Heart right ventricle (tissue), 16 donors: ENCODE measurements around the gene KRI1. TPM values are rescaled to one million over a fixed set of nuclear protein-coding genes. Genes with fewer than 3 reads are reported as not detected.
A peak's percentile ranks its signal among the peaks of the same experiment; 100 is the strongest.
"Not testable (repeated sequence)": the region's sequence is repeated elsewhere in the genome, so short reads cannot be mapped to it uniquely, and the experiment has no call there.

ENCODE experiments used
- ATAC-seq, 8 donors: fragments of 200-7000 bp; cut with Tn5 transposase; one replicate each; pipeline ENCODE4 v1.9.1; 2020; ENCODE audit warnings: mild to moderate bottlenecking in 8 of 8, moderate library complexity in 8 of 8, moderate number of reproducible peaks in 1 of 8
- DNase-seq, 2 donors: peaks; one replicate each; pipeline ENCODE4 v3.0.0-alpha.2; 2020
- H3K27ac ChIP-seq, 10 donors: fragments of 200-600 bp; sonication (generic) in 2 of 10; one replicate each; pipeline versions ENCODE4 v1.5.0 to v1.8.0; 2020 to 2022; ENCODE audit warnings: mild to moderate bottlenecking in 3 of 10
- H3K27me3 ChIP-seq, 7 donors: fragments of 200-600 bp; one replicate each; pipeline ENCODE4 v1.8.0; 2021 to 2022; ENCODE audit warnings: mild to moderate bottlenecking in 2 of 7
- H3K36me3 ChIP-seq, 9 donors: fragments of 200-600 bp; sonication (generic) in 1 of 9; one replicate each; pipeline versions ENCODE4 v1.5.0 to v1.8.0; 2020 to 2022; ENCODE audit warnings: mild to moderate bottlenecking in 2 of 9
- H3K4me1 ChIP-seq, 9 donors: fragments of 200-600 bp; sonication (generic) in 1 of 9; one replicate each; pipeline versions ENCODE4 v1.5.0 to v1.8.0; 2020 to 2022; ENCODE audit warnings: mild to moderate bottlenecking in 4 of 9
- H3K4me3 ChIP-seq, 10 donors: fragments of 200-600 bp; sonication (generic) in 2 of 10; one replicate each; pipeline versions ENCODE4 v1.5.0 to v1.8.0; 2020 to 2022; ENCODE audit warnings: mild to moderate bottlenecking in 7 of 10, moderate library complexity in 2 of 10
- H3K9me3 ChIP-seq, 11 donors: fragments of 200-600 bp in 10 of 11; sonication (generic) in 2 of 11; one replicate each; pipeline versions ENCODE4 v1.5.0 to v1.8.0; 2013 to 2022; ENCODE audit warnings: mild to moderate bottlenecking in 2 of 11, control low read depth in 1 of 11, moderate library complexity in 1 of 11
- WGBS, 2 donors: extraction: QIAGEN DNeasy Blood & Tissue Kit; methylation state at CpG; one replicate each; pipeline ENCODE4 v1.1.7; 2013; ENCODE audit warnings: inconsistent platforms in 1 of 2; 5-methylcytosine and 5-hydroxymethylcytosine counted together
- intact Hi-C, 10 donors: fragments of 100-400 bp; cut with DNase I; formaldehyde crosslinking; loops; one replicate each; pipeline versions ENCODE4 v1.11.1 to v1.14.2; 2022
- polyA plus RNA-seq, 2 donors: library from polyadenylated mRNA; stranded (reverse); fragments of 200-250 nt; gene quantifications; one replicate each; pipeline ENCODE4 v1.2.3, GENCODE V29; 2013
- total RNA-seq, 10 donors: library from RNA; stranded (reverse); fragmentation: NEBNext Ultra II Directional in 3 of 10; extraction: Animal tissue kit (Norgen Biotek cat#: 25700) in 3 of 10; gene quantifications; one replicate each; pipeline versions ENCODE4 v1.2.1 to v1.2.4, GENCODE V29; 2021 to 2023
- TF ChIP-seq, protein P1 (sequence below), 9 donors: fragments of 200-600 bp; sonication (generic) in 2 of 9; IDR thresholded peaks; one replicate each; pipeline versions ENCODE4 v1.5.0 to v1.8.0; 2021 to 2022; ENCODE audit warnings: antibody characterized with exemption in 9 of 9, mild to moderate bottlenecking in 5 of 9, moderate library complexity in 1 of 9
- donor health status: Arrhythmogenic right ventricular cardiomyopathy.
- donor health status: ischemic (EF 13 %, LVEDD 7.1; RV severe dilation, severe dysfunction).
- donor health status: healthy with polysubstance abuse.
- donor health status: DM: no; HTN: yes; CAD: no.
- donor health status: DM: no; HTN: no; CAD: no.
- donor health status: ischemic (EF 25% LVEDD 6.9; RV normal size, moderate dysfunction).
- donor health status: ischemic (EF 25% LVEDD 5.7; RV mildly dilated, moderate dysfunction).
- donor health status: healthy.
- donor health status: DM: yes; HTN: yes; CAD: no.
- donor health status: Ischemic cardiomyopathy.
- donor health status: ischemic (EF 35%, LVEDD 5.7; RV mildly dilated, moderate dysfunction).
- donor health status: nonischemic (EF 11% LVEDD 7.7; RV severe dilation, severe dysfunction).
- donor health status: DM: yes; HTN: yes; CAD: no.
- donor health status: PGD.
- donor health status: ischemic (EF 29% LVEDD 5.4; RV normal size, mild dysfunction).
- donor health status: nonischemic (EF 23%, LVEDD 6.1; RV moderate dilation, normal function).

Gene KRI1
- total and polyA plus RNA-seq, 12 donors = 8.4 to 17.5 (median 10.7) TPM

DNA sequence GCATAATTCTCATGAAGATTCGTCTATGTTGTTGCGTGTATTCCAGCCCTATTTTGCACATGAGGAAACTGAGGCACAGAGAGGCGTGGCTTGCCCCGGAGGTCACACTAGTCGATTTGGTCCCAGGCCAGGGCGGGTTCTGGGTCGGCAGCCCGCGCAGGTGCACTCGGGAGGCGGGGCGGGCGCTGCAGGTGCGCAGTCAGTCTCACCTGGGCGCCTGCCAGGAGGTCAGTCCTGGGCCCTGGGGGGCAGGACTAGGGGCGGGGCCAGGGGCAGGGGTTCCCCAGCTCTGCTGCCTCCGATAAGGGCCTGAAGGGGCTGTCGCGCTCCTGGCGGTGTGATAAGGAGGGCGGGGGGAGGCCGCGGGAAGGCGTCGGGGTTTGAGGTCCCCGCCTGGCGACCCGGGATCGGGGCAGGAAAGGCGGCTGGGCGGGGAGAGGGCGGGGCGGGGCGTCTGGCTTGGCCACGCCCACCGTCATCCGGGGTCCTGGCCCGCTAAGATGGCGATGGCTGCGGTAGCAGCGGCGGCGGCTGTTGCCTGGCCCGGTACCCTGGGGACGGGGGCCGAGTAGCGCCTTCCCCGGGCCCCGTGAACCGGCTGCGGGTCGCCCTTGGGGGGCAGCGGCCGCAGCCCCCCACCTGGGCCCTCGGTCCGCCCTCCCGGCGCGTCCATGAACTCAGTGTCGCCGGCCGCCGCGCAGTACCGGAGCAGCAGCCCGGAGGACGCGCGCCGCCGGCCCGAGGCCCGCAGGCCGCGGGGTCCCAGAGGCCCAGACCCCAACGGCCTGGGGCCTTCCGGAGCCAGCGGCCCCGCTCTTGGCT lies 22.2 kb downstream of the KRI1 start, which contains the start of gene ATG4D:
TSS of gene ATG4D (plus strand) at position 485 of the 822 bp plus-strand sequence. CDS start at position 672, 187 bp downstream.
- WGBS, 2 donors = 1% methylated on average over 48 to 79 of the region's 79 CpGs
- H3K4me3 ChIP-seq = peak within 1 kb of the TSS; percentile 75 to 99 (median 94)
- DNase-seq (peak; percentile 73 to 83), ATAC-seq (peak; percentile 89 to 96 (median 92))
- peaks cover 0 to 33% (median 14%) of the 10 kb centered on the region in 9 donors for H3K36me3 ChIP-seq
- peaks cover 6 to 33% (median 17%) of the 10 kb centered on the region in 9 donors for H3K4me1 ChIP-seq
- intact Hi-C loops = loop anchor here in 2 of 10 donors (5.0 kb wide), 2 partner anchors 36 to 41 kb away; partner anchors contain the start of gene KEAP1 (in 1 of the 2)
- H3K9me3 ChIP-seq = no peaks in the 10 kb centered on the region
- H3K27ac ChIP-seq = peak within 1 kb of the TSS; percentile 79 to 99 (median 94)
- TF ChIP-seq, protein P1, sequence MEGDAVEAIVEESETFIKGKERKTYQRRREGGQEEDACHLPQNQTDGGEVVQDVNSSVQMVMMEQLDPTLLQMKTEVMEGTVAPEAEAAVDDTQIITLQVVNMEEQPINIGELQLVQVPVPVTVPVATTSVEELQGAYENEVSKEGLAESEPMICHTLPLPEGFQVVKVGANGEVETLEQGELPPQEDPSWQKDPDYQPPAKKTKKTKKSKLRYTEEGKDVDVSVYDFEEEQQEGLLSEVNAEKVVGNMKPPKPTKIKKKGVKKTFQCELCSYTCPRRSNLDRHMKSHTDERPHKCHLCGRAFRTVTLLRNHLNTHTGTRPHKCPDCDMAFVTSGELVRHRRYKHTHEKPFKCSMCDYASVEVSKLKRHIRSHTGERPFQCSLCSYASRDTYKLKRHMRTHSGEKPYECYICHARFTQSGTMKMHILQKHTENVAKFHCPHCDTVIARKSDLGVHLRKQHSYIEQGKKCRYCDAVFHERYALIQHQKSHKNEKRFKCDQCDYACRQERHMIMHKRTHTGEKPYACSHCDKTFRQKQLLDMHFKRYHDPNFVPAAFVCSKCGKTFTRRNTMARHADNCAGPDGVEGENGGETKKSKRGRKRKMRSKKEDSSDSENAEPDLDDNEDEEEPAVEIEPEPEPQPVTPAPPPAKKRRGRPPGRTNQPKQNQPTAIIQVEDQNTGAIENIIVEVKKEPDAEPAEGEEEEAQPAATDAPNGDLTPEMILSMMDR (IDR thresholded peaks at IDR 0.05) = peak in 1 of 9 donors; percentile 16
- H3K27me3 ChIP-seq = peaks cover 0 to 3% (median 0%) of the 10 kb centered on the region in 7 donors

DNA sequence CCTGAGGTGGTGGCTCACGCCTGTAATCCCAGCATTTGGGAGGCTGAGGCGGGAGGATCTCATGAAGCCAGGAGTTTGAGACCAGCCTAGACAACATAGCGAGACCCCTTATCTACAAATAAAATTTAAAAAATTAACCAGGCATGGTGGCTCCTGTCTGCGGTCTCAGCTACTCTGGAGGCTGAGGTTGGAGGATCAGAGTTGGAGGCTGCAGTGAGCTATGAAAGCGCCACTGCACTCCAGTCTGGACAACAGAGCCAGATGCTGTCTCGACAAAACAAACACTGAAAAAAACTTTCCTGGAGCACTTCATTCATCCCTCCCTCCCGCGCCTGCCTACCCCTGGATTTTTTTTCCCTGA lies 22.8 kb downstream of the KRI1 start:
- H3K27me3 ChIP-seq = peaks cover 0 to 7% (median 0%) of the 10 kb centered on the region in 7 donors
- peak overlapping the region; percentile 75 to 99 (median 94) for H3K4me3 ChIP-seq
- H3K4me1 ChIP-seq = peaks cover 6 to 33% (median 17%) of the 10 kb centered on the region in 9 donors
- H3K36me3 ChIP-seq = peaks cover 0 to 27% (median 8%) of the 10 kb centered on the region in 9 donors
- H3K9me3 ChIP-seq = no peaks in the 10 kb centered on the region
- intact Hi-C loops = loop anchor here in 2 of 10 donors (5.0 kb wide), 2 partner anchors 36 to 41 kb away; partner anchors contain the start of gene KEAP1 (in 1 of the 2)
- ATAC-seq (no peak), DNase-seq (no peak)
- peak overlapping the region in 6 of 10 donors; percentile 87 to 99 (median 95) for H3K27ac ChIP-seq
- 61 to 64% methylated on average over 8 of the region's 8 CpGs for WGBS, 2 donors
- TF ChIP-seq, protein P1 (IDR thresholded peaks at IDR 0.05) = no peak

DNA sequence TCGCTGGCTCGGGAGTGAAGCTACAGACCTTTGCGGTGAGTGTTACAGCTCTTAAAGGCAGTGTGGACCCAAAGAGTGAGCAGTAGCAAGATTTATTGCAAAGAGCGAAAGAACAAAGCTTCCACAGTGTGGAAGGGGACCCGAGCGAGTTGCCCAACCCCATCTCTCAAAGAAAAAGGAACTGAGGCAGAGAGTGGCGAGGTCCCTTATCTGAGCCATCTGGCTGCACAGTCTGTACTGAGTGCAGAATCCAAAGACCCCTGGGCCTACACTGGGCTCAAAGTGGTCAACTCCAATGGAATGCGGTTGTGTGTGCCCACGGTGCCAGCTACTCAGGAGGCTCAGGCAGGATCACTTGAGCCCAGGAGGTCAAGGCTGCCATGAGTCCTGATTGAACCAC lies 26.8 kb downstream of the KRI1 start:
- H3K27me3 ChIP-seq, H3K4me3 ChIP-seq, intact Hi-C loops, H3K9me3 ChIP-seq, H3K36me3 ChIP-seq, ATAC-seq, DNase-seq, H3K27ac ChIP-seq: not testable (repeated sequence)
- WGBS, 2 donors = 79 to 85% methylated on average over 9 of the region's 9 CpGs
- peaks cover 0 to 15% (median 6%) of the 10 kb centered on the region in 9 donors for H3K4me1 ChIP-seq

DNA sequence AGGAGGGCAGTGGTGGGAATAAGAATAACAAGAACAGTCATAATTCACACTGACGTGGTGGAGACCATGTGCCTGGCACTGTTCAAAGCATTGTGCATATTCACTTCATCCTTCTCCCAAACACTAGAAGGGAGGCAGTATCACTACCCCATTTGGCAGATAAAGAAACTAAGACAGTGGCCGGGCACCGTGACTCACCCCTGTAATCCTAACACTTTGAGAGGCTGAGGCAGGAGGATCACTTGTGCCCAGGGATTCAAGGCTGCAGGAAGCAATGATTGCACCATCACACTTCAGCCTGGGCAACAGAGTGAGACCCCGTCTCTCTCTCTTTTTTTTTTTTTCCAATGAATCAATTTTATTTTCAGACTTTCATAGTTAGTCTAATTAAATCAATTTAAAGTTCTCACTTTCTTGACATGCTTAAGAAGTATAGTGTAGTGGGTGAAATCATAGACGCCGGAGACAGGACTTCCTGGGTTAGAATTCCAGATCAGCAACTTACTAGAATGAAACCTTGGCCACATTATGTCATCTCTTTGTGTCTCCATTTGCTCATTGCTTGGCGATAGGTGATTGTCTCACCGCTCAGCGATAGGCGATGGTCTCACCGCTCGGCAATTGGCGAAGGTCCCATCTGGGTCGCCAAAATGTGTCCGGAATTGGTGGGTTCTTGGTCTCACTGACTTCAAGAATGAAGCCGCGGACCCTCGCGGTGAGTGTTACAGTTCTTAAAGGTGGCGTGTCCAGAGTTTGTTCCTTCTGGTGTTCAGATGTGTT lies 27.4 kb downstream of the KRI1 start:
- no peak for DNase-seq

More for the DNA sequence above, 27.4 kb downstream of the KRI1 start:
- WGBS, 2 donors = 77 to 81% methylated on average over 20 of the region's 20 CpGs
- no peaks in the 10 kb centered on the region for H3K9me3 ChIP-seq
- no peaks in the 10 kb centered on the region for H3K36me3 ChIP-seq
- H3K27me3 ChIP-seq = peaks cover 0 to 9% (median 0%) of the 10 kb centered on the region in 7 donors
- peaks cover 0 to 14% (median 4%) of the 10 kb centered on the region in 9 donors for H3K4me1 ChIP-seq
- no peak overlapping the region for H3K4me3 ChIP-seq
- TF ChIP-seq, protein P1 (IDR thresholded peaks at IDR 0.05) = no peak
- no peak for ATAC-seq
- H3K27ac ChIP-seq = no peak overlapping the region
- intact Hi-C loops = no loop called here
